Nephron (organoid): ENCODE data around the gene FARP1.

Source experiments
- H3K27ac Mint-ChIP-seq, 3 experiments: 2 replicates each; pipeline ENCODE4 v1.8.0; 2020; ENCODE audit warnings: mixed read lengths in 3 of 3, mild to moderate bottlenecking in 2 of 3, moderate library complexity in 1 of 3
- H3K27me3 Mint-ChIP-seq: 2 replicates; pipeline ENCODE4 v1.8.0; 2021; ENCODE audit warnings: low read depth, mild to moderate bottlenecking, moderate library complexity, mixed read lengths
- H3K36me3 Mint-ChIP-seq: 2 replicates; pipeline ENCODE4 v1.8.0; 2020; ENCODE audit warnings: low read depth, mixed read lengths
- H3K4me1 Mint-ChIP-seq: 2 replicates; pipeline ENCODE4 v1.8.0; 2020; ENCODE audit warnings: mixed read lengths
- H3K4me3 Mint-ChIP-seq, 3 experiments: 2 replicates each; pipeline ENCODE4 v1.8.0; 2020; ENCODE audit warnings: mild to moderate bottlenecking in 3 of 3, mixed read lengths in 3 of 3, moderate library complexity in 2 of 3
- H3K9me3 Mint-ChIP-seq: 2 replicates; pipeline ENCODE4 v1.8.0; 2020; ENCODE audit warnings: mixed read lengths
- TF ChIP-seq, protein P1 (sequence below), 3 experiments: fragments of 200-600 bp; sonication (generic); IDR thresholded peaks; one replicate each; pipeline ENCODE4 v1.5.0; 2021; ENCODE audit warnings: antibody characterized with exemption in 3 of 3; ENCODE audit not compliant: unreplicated experiment in 3 of 3

The FARP1 gene

GRCh38 chr13:98364179-98364578 is 221.3 kb downstream of the FARP1 start:
- TF ChIP-seq, protein P1, sequence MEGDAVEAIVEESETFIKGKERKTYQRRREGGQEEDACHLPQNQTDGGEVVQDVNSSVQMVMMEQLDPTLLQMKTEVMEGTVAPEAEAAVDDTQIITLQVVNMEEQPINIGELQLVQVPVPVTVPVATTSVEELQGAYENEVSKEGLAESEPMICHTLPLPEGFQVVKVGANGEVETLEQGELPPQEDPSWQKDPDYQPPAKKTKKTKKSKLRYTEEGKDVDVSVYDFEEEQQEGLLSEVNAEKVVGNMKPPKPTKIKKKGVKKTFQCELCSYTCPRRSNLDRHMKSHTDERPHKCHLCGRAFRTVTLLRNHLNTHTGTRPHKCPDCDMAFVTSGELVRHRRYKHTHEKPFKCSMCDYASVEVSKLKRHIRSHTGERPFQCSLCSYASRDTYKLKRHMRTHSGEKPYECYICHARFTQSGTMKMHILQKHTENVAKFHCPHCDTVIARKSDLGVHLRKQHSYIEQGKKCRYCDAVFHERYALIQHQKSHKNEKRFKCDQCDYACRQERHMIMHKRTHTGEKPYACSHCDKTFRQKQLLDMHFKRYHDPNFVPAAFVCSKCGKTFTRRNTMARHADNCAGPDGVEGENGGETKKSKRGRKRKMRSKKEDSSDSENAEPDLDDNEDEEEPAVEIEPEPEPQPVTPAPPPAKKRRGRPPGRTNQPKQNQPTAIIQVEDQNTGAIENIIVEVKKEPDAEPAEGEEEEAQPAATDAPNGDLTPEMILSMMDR (IDR thresholded peaks at IDR 0.05; ENCODE audit: unreplicated experiment in 3 of 3) = no peak
- no peak overlapping the region for H3K4me3 Mint-ChIP-seq
- peak overlapping the region; percentile 11 to 77 (median 37) for H3K27ac Mint-ChIP-seq
- H3K9me3 Mint-ChIP-seq = no peaks in the 10 kb centered on the region
- peaks cover 26% of the 10 kb centered on the region for H3K4me1 Mint-ChIP-seq
- no peaks in the 10 kb centered on the region for H3K27me3 Mint-ChIP-seq
- peaks cover 26% of the 10 kb centered on the region for H3K36me3 Mint-ChIP-seq

DNA sequence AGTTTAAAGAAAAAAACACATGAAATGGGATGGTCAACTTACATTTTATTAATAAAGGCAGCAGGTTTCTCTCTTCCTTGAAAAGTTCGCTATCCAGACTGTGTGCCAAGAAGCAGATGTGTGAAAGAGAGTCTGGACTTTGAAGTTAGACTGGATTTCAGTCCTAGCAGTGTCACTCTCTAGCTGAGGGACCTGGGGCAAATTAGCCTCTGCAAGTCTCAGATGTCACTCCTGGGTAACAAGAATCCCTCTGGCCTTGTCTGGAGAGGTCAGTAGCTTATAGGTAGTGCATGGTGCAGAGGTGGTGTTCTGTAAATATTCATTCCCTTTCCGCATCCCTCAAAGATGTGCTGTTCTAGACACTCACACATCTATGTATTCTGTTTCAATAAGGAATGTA is 221.8 kb downstream of the FARP1 start:
- Mint-ChIP-seq H3K4me1 (peaks cover 24% of the 10 kb centered on the region), H3K9me3 (no peaks in the 10 kb centered on the region), H3K36me3 (peaks cover 28% of the 10 kb centered on the region), H3K4me3 (no peak overlapping the region), H3K27me3 (no peaks in the 10 kb centered on the region), H3K27ac (peak overlapping the region; percentile 11 to 77 (median 37))
- TF ChIP-seq, protein P1 (IDR thresholded peaks at IDR 0.05; ENCODE audit: unreplicated experiment in 3 of 3) = no peak

GRCh38 chr13:98365302-98365701 is 222.4 kb downstream of the FARP1 start:
- Mint-ChIP-seq H3K4me3 (no peak overlapping the region), H3K9me3 (no peaks in the 10 kb centered on the region), H3K27me3 (no peaks in the 10 kb centered on the region), H3K36me3 (peaks cover 35% of the 10 kb centered on the region), H3K27ac (peak overlapping the region; percentile 14 to 77 (median 56)), H3K4me1 (peaks cover 30% of the 10 kb centered on the region)
- TF ChIP-seq, protein P1 (IDR thresholded peaks at IDR 0.05; ENCODE audit: unreplicated experiment in 3 of 3) = no peak

DNA sequence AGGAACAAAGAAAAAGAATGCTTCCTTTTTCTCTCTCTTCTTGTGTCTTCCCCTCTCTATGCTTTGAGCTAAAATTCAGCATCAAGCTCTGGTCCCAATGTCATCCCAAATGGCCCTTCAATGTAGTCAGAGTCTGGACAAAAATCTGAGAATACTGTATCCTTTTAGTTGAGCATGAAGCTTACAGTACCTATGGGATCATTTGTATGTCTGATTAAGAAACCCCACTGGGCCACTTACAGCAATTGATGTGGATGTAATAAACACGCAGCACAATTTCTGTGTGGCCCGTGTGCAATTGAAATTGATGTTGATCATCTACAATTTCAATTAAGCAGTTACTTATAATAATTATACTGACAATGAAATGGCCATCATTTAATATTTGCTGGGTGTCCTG is 223.1 kb downstream of the FARP1 start:
- peaks cover 36% of the 10 kb centered on the region for H3K4me1 Mint-ChIP-seq
- H3K27ac Mint-ChIP-seq = peak overlapping the region; percentile 14 to 77 (median 56)
- H3K27me3 Mint-ChIP-seq = no peaks in the 10 kb centered on the region
- TF ChIP-seq, protein P1 (IDR thresholded peaks at IDR 0.05; ENCODE audit: unreplicated experiment in 3 of 3) = no peak
- H3K4me3 Mint-ChIP-seq = no peak overlapping the region
- peaks cover 41% of the 10 kb centered on the region for H3K36me3 Mint-ChIP-seq
- no peaks in the 10 kb centered on the region for H3K9me3 Mint-ChIP-seq

DNA sequence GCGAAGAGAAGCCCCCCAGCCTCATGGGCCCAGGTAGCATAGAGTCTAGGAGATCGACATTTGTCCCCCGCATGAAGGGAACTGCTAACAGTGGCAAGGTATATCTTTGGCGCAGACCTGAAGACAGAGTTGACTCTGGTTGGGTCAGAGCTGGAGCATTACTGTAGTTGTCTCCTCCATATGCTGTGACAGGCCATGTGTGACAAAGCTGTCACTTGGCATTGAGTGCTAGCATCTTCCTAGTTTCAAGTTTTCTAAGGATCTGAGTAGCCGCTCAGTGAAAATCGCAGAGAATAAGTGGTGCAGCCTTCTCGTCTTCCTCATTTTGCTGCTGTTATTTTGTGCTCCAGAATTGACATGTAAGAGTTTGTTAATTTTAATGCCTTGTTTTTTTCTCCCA is 223.5 kb downstream of the FARP1 start:
- peaks cover 38% of the 10 kb centered on the region for H3K4me1 Mint-ChIP-seq
- no peak overlapping the region for H3K27ac Mint-ChIP-seq
- TF ChIP-seq, protein P1 (IDR thresholded peaks at IDR 0.05; ENCODE audit: unreplicated experiment in 3 of 3) = no peak
- H3K27me3 Mint-ChIP-seq = no peaks in the 10 kb centered on the region
- no peak overlapping the region for H3K4me3 Mint-ChIP-seq
- H3K9me3 Mint-ChIP-seq = no peaks in the 10 kb centered on the region
- peaks cover 45% of the 10 kb centered on the region for H3K36me3 Mint-ChIP-seq

DNA sequence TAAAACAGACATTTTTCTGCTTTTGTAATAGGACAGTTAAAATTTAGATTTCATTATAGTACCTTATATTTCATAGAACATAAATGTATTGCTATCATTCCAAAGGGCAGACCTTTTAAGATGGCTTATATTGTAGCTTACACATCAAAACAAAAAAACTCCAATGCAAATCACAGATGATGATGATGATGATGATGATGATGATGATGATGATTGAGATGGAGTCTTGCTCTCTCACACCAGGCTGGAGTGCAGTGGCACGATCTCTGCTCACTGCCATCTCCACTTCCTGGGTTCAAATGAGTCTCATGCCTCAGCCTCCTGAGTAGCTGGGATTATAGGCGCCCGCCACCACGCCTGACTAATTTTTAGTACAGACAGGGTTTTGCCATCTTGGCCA is 224.1 kb downstream of the FARP1 start:
- TF ChIP-seq, protein P1 (IDR thresholded peaks at IDR 0.05; ENCODE audit: unreplicated experiment in 3 of 3) = no peak
- no peak overlapping the region for H3K27ac Mint-ChIP-seq

More for the DNA sequence above, 224.1 kb downstream of the FARP1 start:
- H3K36me3 Mint-ChIP-seq = peaks cover 49% of the 10 kb centered on the region
- no peak overlapping the region for H3K4me3 Mint-ChIP-seq
- H3K9me3 Mint-ChIP-seq = no peaks in the 10 kb centered on the region
- H3K4me1 Mint-ChIP-seq = peaks cover 43% of the 10 kb centered on the region
- no peaks in the 10 kb centered on the region for H3K27me3 Mint-ChIP-seq
